Measurements from ENCODE around the gene NEK5.
"Not testable (repeated sequence)": the region's sequence is repeated elsewhere in the genome, so short reads cannot be mapped to it uniquely, and the experiment has no call there.

The NEK5 gene

GRCh38 chr13:52034616-52035226 is 94.2 kb downstream of the NEK5 start:
- no peak overlapping the region for H3K4me3 ChIP-seq (ENCODE audit: control insufficient read depth, low read depth, low read length)
- TF ChIP-seq, protein P1, sequence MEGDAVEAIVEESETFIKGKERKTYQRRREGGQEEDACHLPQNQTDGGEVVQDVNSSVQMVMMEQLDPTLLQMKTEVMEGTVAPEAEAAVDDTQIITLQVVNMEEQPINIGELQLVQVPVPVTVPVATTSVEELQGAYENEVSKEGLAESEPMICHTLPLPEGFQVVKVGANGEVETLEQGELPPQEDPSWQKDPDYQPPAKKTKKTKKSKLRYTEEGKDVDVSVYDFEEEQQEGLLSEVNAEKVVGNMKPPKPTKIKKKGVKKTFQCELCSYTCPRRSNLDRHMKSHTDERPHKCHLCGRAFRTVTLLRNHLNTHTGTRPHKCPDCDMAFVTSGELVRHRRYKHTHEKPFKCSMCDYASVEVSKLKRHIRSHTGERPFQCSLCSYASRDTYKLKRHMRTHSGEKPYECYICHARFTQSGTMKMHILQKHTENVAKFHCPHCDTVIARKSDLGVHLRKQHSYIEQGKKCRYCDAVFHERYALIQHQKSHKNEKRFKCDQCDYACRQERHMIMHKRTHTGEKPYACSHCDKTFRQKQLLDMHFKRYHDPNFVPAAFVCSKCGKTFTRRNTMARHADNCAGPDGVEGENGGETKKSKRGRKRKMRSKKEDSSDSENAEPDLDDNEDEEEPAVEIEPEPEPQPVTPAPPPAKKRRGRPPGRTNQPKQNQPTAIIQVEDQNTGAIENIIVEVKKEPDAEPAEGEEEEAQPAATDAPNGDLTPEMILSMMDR (IDR thresholded peaks at IDR 0.05; ENCODE audit: control insufficient read depth, insufficient read depth, low read depth, low read length, missing control alignments) = no peak
- no peak for DNase-seq (ENCODE audit: low read depth)

DNA sequence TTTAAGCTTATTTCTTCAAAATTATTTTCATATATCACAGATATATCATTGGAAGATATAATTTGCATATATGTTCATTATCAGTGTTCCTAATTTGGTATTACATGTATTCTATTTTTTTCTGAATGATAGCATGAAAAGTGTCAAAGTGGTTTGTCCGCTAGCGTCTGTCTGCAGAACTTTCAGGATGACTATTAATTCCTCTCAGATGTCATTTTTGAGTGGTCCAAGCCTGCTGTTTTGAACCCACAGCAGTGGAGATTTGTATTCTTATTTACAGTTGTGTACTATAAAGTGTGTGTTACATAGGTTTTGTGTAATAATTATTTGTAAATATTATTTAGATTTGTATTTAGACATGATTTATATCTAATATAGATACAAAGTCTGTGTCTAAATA is 95.8 kb downstream of the NEK5 start:
- no peak for DNase-seq (ENCODE audit: low read depth)
- no peak overlapping the region for H3K4me3 ChIP-seq (ENCODE audit: control insufficient read depth, low read depth, low read length)
- TF ChIP-seq, protein P1 (IDR thresholded peaks at IDR 0.05; ENCODE audit: control insufficient read depth, insufficient read depth, low read depth, low read length, missing control alignments) = no peak

- H3K4me3 ChIP-seq (ENCODE audit: control insufficient read depth, low read depth, low read length); DNase-seq (ENCODE audit: low read depth): not testable (repeated sequence)
These were observed 98.5 kb downstream of the NEK5 start for GRCh38 chr13:52030401-52030800.

DNA sequence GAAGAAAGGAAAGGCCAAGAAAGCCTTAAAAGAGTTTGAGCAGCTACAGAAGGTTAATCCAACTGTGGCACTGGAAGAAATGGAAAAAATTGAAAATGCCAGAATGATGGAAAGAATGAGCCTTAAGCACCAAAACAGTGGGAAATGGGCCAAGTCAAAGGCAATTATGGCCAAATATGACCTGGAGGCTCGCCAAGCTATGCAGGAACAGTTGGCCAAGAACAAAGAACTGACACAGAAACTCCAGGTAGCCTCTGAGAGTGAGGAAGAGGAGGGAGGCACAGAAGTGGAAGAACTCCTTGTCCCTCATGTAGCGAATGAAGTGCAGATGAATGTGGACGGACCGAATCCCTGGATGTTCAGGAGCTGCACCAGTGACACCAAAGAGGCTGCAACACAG is 99.3 kb downstream of the NEK5 start:
- no peak for DNase-seq (ENCODE audit: low read depth)
- H3K4me3 ChIP-seq (ENCODE audit: control insufficient read depth, low read depth, low read length) = no peak overlapping the region
- TF ChIP-seq, protein P1 (IDR thresholded peaks at IDR 0.05; ENCODE audit: control insufficient read depth, insufficient read depth, low read depth, low read length, missing control alignments) = no peak

DNA sequence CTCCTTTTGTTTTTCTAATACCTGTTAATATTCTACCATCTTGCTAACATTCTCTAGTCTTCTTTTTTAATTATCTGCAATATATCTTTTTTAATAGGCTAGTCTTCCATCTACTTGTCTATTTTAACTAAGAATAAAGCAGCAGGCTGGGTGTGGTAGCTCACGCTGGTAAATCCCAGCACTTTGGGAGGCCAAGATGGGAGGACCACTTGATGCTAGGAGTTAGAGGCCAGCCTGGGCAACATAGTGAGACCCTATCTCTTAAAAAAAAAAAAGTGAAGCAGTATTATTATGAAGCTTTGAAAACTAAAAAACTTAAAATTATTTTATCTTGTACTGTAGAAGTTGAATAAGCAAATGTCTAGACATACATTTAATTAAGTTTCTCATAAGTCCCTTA is 101.0 kb downstream of the NEK5 start:
- DNase-seq (ENCODE audit: low read depth) = no peak
- no peak overlapping the region for H3K4me3 ChIP-seq (ENCODE audit: control insufficient read depth, low read depth, low read length)
- TF ChIP-seq, protein P1 (IDR thresholded peaks at IDR 0.05; ENCODE audit: control insufficient read depth, insufficient read depth, low read depth, low read length, missing control alignments) = no peak

GRCh38 chr13:52026246-52026626 is 102.6 kb downstream of the NEK5 start:
- DNase-seq (ENCODE audit: low read depth) = no peak
- TF ChIP-seq, protein P1 (IDR thresholded peaks at IDR 0.05; ENCODE audit: control insufficient read depth, insufficient read depth, low read depth, low read length, missing control alignments) = no peak
- H3K4me3 ChIP-seq (ENCODE audit: control insufficient read depth, low read depth, low read length) = no peak overlapping the region

- DNase-seq (ENCODE audit: low read depth) = no peak
- TF ChIP-seq, protein P1 (IDR thresholded peaks at IDR 0.05; ENCODE audit: control insufficient read depth, insufficient read depth, low read depth, low read length, missing control alignments) = no peak
- no peak overlapping the region for H3K4me3 ChIP-seq (ENCODE audit: control insufficient read depth, low read depth, low read length)
These were observed 103.2 kb downstream of the NEK5 start for GRCh38 chr13:52025475-52026245.
